ENCODE results near the gene MICU1.

The MICU1 gene

GRCh38 chr10:72626444-72626754, 520 bp upstream of the MICU1 start:
- DNase-seq (ENCODE audit: low read depth), result no peak

GRCh38 chr10:72625276-72625607, 637 bp downstream of the MICU1 start:
- DNase-seq (ENCODE audit: low read depth), result no peak

GRCh38 chr10:72622271-72622670, 3.6 kb downstream of the MICU1 start:
- DNase-seq (ENCODE audit: low read depth), result no peak

- DNase-seq (ENCODE audit: low read depth), result no peak
Observed at GRCh38 chr10:72616716-72617115, 9.2 kb downstream of the MICU1 start.

- DNase-seq (ENCODE audit: low read depth), result no peak
Observed at GRCh38 chr10:72615970-72616369, 9.9 kb downstream of the MICU1 start.

GRCh38 chr10:72612203-72612826, 13.6 kb downstream of the MICU1 start:
- no peak for DNase-seq (ENCODE audit: low read depth)

- DNase-seq (ENCODE audit: low read depth), result no peak
Observed at GRCh38 chr10:72611783-72612182, 14.1 kb downstream of the MICU1 start.

GRCh38 chr10:72610466-72610865, 15.4 kb downstream of the MICU1 start:
- no peak for DNase-seq (ENCODE audit: low read depth)

- no peak for DNase-seq (ENCODE audit: low read depth)
Observed at GRCh38 chr10:72605122-72605521, 20.8 kb downstream of the MICU1 start.

- DNase-seq (ENCODE audit: low read depth), result no peak
Observed at GRCh38 chr10:72601144-72601543, 24.7 kb downstream of the MICU1 start.

- no peak for DNase-seq (ENCODE audit: low read depth)
Observed at GRCh38 chr10:72598769-72599701, 26.8 kb downstream of the MICU1 start.

GRCh38 chr10:72597897-72598296, 28.0 kb downstream of the MICU1 start:
- DNase-seq (ENCODE audit: low read depth), result no peak

GRCh38 chr10:72595436-72595835, 30.4 kb downstream of the MICU1 start:
- DNase-seq (ENCODE audit: low read depth), result no peak

- DNase-seq (ENCODE audit: low read depth), result no peak
Observed at GRCh38 chr10:72593963-72594362, 31.9 kb downstream of the MICU1 start.

GRCh38 chr10:72588266-72588665, 37.6 kb downstream of the MICU1 start:
- DNase-seq (ENCODE audit: low read depth), result no peak

GRCh38 chr10:72587568-72587967, 38.3 kb downstream of the MICU1 start:
- DNase-seq (ENCODE audit: low read depth), result no peak

- no peak for DNase-seq (ENCODE audit: low read depth)
Observed at GRCh38 chr10:72574636-72575035, 51.2 kb downstream of the MICU1 start.

- DNase-seq (ENCODE audit: low read depth), result no peak
Observed at GRCh38 chr10:72573079-72573478, 52.8 kb downstream of the MICU1 start.

- no peak for DNase-seq (ENCODE audit: low read depth)
Observed at GRCh38 chr10:72567889-72568640, 57.8 kb downstream of the MICU1 start.

GRCh38 chr10:72567421-72567820, 58.5 kb downstream of the MICU1 start:
- DNase-seq (ENCODE audit: low read depth), result no peak

GRCh38 chr10:72564596-72564995, 61.3 kb downstream of the MICU1 start:
- no peak for DNase-seq (ENCODE audit: low read depth)

GRCh38 chr10:72563327-72563932, 62.4 kb downstream of the MICU1 start:
- DNase-seq (ENCODE audit: low read depth), result no peak

GRCh38 chr10:72561745-72562166, 64.1 kb downstream of the MICU1 start:
- DNase-seq (ENCODE audit: low read depth), result no peak

Data from CMK (cell line).